ENCODE results near the gene CALN1.

DNA sequence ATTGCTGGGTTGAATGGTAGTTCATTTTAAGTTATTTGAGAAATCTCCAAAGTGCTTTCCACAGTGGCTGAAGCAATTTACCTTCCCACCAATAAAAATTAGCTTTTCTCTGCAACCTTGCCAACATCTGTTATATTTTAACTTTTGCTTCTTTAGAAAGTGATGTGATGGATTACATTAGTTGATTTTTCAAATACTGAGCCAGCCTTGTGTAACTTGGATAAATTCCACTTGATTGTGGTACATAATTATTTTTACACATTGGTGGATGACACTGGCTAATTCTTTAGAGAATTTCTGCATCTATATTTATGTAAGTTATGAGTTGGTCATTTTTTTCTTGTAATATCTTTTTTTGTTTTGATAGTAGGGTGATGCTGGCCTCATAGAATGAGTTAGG lies 646.1 kb downstream of the CALN1 start:
- TF ChIP-seq, protein P1, sequence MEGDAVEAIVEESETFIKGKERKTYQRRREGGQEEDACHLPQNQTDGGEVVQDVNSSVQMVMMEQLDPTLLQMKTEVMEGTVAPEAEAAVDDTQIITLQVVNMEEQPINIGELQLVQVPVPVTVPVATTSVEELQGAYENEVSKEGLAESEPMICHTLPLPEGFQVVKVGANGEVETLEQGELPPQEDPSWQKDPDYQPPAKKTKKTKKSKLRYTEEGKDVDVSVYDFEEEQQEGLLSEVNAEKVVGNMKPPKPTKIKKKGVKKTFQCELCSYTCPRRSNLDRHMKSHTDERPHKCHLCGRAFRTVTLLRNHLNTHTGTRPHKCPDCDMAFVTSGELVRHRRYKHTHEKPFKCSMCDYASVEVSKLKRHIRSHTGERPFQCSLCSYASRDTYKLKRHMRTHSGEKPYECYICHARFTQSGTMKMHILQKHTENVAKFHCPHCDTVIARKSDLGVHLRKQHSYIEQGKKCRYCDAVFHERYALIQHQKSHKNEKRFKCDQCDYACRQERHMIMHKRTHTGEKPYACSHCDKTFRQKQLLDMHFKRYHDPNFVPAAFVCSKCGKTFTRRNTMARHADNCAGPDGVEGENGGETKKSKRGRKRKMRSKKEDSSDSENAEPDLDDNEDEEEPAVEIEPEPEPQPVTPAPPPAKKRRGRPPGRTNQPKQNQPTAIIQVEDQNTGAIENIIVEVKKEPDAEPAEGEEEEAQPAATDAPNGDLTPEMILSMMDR (conservative IDR thresholded peaks at IDR 0.05; ENCODE audit: low read depth in 2 of 2) = no peak
- TF ChIP-seq POLR2AphosphoS5 (IDR thresholded peaks at IDR 0.05; ENCODE audit: low read depth) = no peak
- TF ChIP-seq CREB1 (CRISPR knock-in tag; IDR thresholded peaks at IDR 0.05; ENCODE audit: low read depth) = no peak
- no peak for TF ChIP-seq EZH2 (IDR thresholded peaks at IDR 0.05; ENCODE audit: low read depth, unreplicated experiment)
- TF ChIP-seq, protein P2, sequence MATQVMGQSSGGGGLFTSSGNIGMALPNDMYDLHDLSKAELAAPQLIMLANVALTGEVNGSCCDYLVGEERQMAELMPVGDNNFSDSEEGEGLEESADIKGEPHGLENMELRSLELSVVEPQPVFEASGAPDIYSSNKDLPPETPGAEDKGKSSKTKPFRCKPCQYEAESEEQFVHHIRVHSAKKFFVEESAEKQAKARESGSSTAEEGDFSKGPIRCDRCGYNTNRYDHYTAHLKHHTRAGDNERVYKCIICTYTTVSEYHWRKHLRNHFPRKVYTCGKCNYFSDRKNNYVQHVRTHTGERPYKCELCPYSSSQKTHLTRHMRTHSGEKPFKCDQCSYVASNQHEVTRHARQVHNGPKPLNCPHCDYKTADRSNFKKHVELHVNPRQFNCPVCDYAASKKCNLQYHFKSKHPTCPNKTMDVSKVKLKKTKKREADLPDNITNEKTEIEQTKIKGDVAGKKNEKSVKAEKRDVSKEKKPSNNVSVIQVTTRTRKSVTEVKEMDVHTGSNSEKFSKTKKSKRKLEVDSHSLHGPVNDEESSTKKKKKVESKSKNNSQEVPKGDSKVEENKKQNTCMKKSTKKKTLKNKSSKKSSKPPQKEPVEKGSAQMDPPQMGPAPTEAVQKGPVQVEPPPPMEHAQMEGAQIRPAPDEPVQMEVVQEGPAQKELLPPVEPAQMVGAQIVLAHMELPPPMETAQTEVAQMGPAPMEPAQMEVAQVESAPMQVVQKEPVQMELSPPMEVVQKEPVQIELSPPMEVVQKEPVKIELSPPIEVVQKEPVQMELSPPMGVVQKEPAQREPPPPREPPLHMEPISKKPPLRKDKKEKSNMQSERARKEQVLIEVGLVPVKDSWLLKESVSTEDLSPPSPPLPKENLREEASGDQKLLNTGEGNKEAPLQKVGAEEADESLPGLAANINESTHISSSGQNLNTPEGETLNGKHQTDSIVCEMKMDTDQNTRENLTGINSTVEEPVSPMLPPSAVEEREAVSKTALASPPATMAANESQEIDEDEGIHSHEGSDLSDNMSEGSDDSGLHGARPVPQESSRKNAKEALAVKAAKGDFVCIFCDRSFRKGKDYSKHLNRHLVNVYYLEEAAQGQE (IDR thresholded peaks at IDR 0.05; ENCODE audit: unreplicated experiment) = no peak

Data from GM23338 (cell line).